OCI-LY1 (cell line): ENCODE results near the gene WFDC5.

Experiments used
- H2AFZ ChIP-seq: fragments of 200-600 bp; sonication (generic), shearing (Covaris generic); 2 replicates; pipeline ENCODE4 v1.6.0; 2014; ENCODE audit warnings: antibody characterized with exemption, mild to moderate bottlenecking, low read length
- H3F3A ChIP-seq: fragments of 200-600 bp; sonication (generic), shearing (Covaris generic); 2 replicates; pipeline ENCODE4 v1.6.0; 2014; ENCODE audit warnings: mild to moderate bottlenecking, antibody characterized with exemption, low read length, moderate library complexity; ENCODE audit not compliant: insufficient read depth
- H3K27ac ChIP-seq: fragments of 200-600 bp; sonication (generic); 2 replicates; pipeline ENCODE4 v1.5.1; 2014; ENCODE audit warnings: low read length, mixed run types, mild to moderate bottlenecking, low read depth; ENCODE audit not compliant: poor library complexity, severe bottlenecking
- H3K27me3 ChIP-seq: fragments of 200-600 bp; sonication (generic); 2 replicates; pipeline ENCODE4 v1.6.0; 2014; ENCODE audit warnings: antibody characterized with exemption, mild to moderate bottlenecking, low read length, moderate library complexity; ENCODE audit not compliant: insufficient read depth
- H3K36me3 ChIP-seq: fragments of 200-600 bp; sonication (generic); 2 replicates; pipeline ENCODE4 v1.6.1; 2014; ENCODE audit warnings: mild to moderate bottlenecking, antibody characterized with exemption, low read length, moderate library complexity, mixed read lengths; ENCODE audit not compliant: insufficient read depth
- H3K4me1 ChIP-seq: fragments of 200-600 bp; sonication (generic); 2 replicates; pipeline ENCODE4 v1.5.1; 2014; ENCODE audit warnings: mild to moderate bottlenecking, low read length, moderate library complexity; ENCODE audit not compliant: insufficient read depth, severe bottlenecking
- H3K4me2 ChIP-seq: fragments of 200-600 bp; sonication (generic), shearing (Covaris generic); 2 replicates; pipeline ENCODE4 v1.6.1; 2014; ENCODE audit warnings: low read length
- H3K4me3 ChIP-seq: fragments of 200-600 bp; sonication (generic); 2 replicates; pipeline ENCODE4 v1.5.1; 2014; ENCODE audit warnings: low read length, low read depth, mild to moderate bottlenecking, mixed read lengths; ENCODE audit not compliant: poor library complexity, severe bottlenecking
- H3K79me2 ChIP-seq: fragments of 200-600 bp; shearing (Covaris generic); 2 replicates; pipeline ENCODE4 v1.6.1; 2016; ENCODE audit warnings: mixed run types, low read length, mixed read lengths; ENCODE audit not compliant: insufficient read depth
- H3K9ac ChIP-seq: fragments of 200-600 bp; sonication (generic), shearing (Covaris generic); 2 replicates; pipeline ENCODE4 v1.6.1; 2014; ENCODE audit warnings: mild to moderate bottlenecking, low read length, mixed read lengths
- H3K9me2 ChIP-seq: fragments of 200-600 bp; sonication (generic), shearing (Covaris generic); 2 replicates; pipeline ENCODE4 v1.6.1; 2014; ENCODE audit warnings: low read depth, mild to moderate bottlenecking, low read length, mixed read lengths
- H3K9me3 ChIP-seq: fragments of 200-600 bp; shearing (Covaris generic); 2 replicates; pipeline ENCODE4 v1.6.1; 2014; ENCODE audit warnings: low read length, mixed read lengths
- H4K20me1 ChIP-seq: fragments of 200-600 bp; sonication (generic), shearing (Covaris generic); 2 replicates; pipeline ENCODE4 v1.6.0; 2016; ENCODE audit warnings: mild to moderate bottlenecking, low read length; ENCODE audit not compliant: insufficient read depth
- CTCF ChIP-seq: fragments of 200-600 bp; sonication (generic), shearing (Covaris generic); IDR thresholded peaks from 2 replicates; pipeline ENCODE4 v1.5.1; 2017; ENCODE audit warnings: mild to moderate bottlenecking, antibody characterized with exemption, low read length, moderate library complexity, mixed read lengths
- EZH2 ChIP-seq: fragments of 200-600 bp; sonication (generic), shearing (Covaris generic); IDR thresholded peaks from 2 replicates; pipeline ENCODE4 v1.8.0; 2017; ENCODE audit warnings: borderline replicate concordance, mixed run types, mild to moderate bottlenecking, antibody characterized with exemption, low read length, moderate library complexity, mixed read lengths

The WFDC5 gene

GRCh38 chr20:45092898-45093297, 22.1 kb downstream of the WFDC5 start:
- no peaks in the 10 kb centered on the region for H3F3A ChIP-seq
- no peaks in the 10 kb centered on the region for H3K4me1 ChIP-seq
- H3K79me2 ChIP-seq: no peaks in the 10 kb centered on the region
- H3K4me3 ChIP-seq: no peak overlapping the region
- H3K27me3 ChIP-seq: no peaks in the 10 kb centered on the region
- H3K9me3 ChIP-seq: no peaks in the 10 kb centered on the region
- H3K4me2 ChIP-seq: no peak overlapping the region
- H3K27ac ChIP-seq: no peak overlapping the region
- H3K9ac ChIP-seq: no peak overlapping the region
- no peaks in the 10 kb centered on the region for H4K20me1 ChIP-seq
- H3K9me2 ChIP-seq: no peaks in the 10 kb centered on the region
- no peak overlapping the region for H2AFZ ChIP-seq
- TF ChIP-seq CTCF: no peak
- no peak for TF ChIP-seq EZH2
- H3K36me3 ChIP-seq: no peaks in the 10 kb centered on the region

GRCh38 chr20:45091366-45091765, 23.6 kb downstream of the WFDC5 start:
- no peak overlapping the region for H2AFZ ChIP-seq

GRCh38 chr20:45090481-45090880, 24.5 kb downstream of the WFDC5 start:
- no peaks in the 10 kb centered on the region for H3K27me3 ChIP-seq
- H3K4me3 ChIP-seq: no peak overlapping the region
- H3K9me3 ChIP-seq: no peaks in the 10 kb centered on the region
- H2AFZ ChIP-seq: no peak overlapping the region
- no peaks in the 10 kb centered on the region for H3K79me2 ChIP-seq
- H3K9ac ChIP-seq: no peak overlapping the region
- no peak overlapping the region for H3K27ac ChIP-seq
- TF ChIP-seq EZH2 (no peak), CTCF (no peak)
- no peaks in the 10 kb centered on the region for H3K9me2 ChIP-seq
- H3K4me2 ChIP-seq: no peak overlapping the region
- H3F3A ChIP-seq: no peaks in the 10 kb centered on the region
- no peaks in the 10 kb centered on the region for H4K20me1 ChIP-seq
- peaks cover 7% of the 10 kb centered on the region; the same call in 1 of the 2 replicates for H3K36me3 ChIP-seq
- no peaks in the 10 kb centered on the region for H3K4me1 ChIP-seq

More at GRCh38 chr20:45091366-45091765, 23.6 kb downstream of the WFDC5 start:
- no peaks in the 10 kb centered on the region for H3F3A ChIP-seq
- TF ChIP-seq EZH2 (no peak), CTCF (no peak)
- no peaks in the 10 kb centered on the region for H4K20me1 ChIP-seq
- H3K9me2 ChIP-seq: no peaks in the 10 kb centered on the region
- no peak overlapping the region for H3K4me2 ChIP-seq
- no peaks in the 10 kb centered on the region for H3K27me3 ChIP-seq
- no peaks in the 10 kb centered on the region for H3K9me3 ChIP-seq
- H3K27ac ChIP-seq: no peak overlapping the region
- H3K9ac ChIP-seq: no peak overlapping the region
- no peaks in the 10 kb centered on the region for H3K4me1 ChIP-seq
- no peaks in the 10 kb centered on the region for H3K36me3 ChIP-seq
- H3K79me2 ChIP-seq: no peaks in the 10 kb centered on the region
- H3K4me3 ChIP-seq: no peak overlapping the region
